ENCODE results near the gene ABLIM2. TPM values are rescaled to one million over a fixed set of nuclear protein-coding genes. Genes with fewer than 3 reads are reported as not detected.

Gene ABLIM2
- total and polyA plus RNA-seq, 2 of the 8 experiments (the other 6 are each of a cell fraction or from before 2014, with no cell fraction given) = 2.8 to 3.0 TPM

DNA sequence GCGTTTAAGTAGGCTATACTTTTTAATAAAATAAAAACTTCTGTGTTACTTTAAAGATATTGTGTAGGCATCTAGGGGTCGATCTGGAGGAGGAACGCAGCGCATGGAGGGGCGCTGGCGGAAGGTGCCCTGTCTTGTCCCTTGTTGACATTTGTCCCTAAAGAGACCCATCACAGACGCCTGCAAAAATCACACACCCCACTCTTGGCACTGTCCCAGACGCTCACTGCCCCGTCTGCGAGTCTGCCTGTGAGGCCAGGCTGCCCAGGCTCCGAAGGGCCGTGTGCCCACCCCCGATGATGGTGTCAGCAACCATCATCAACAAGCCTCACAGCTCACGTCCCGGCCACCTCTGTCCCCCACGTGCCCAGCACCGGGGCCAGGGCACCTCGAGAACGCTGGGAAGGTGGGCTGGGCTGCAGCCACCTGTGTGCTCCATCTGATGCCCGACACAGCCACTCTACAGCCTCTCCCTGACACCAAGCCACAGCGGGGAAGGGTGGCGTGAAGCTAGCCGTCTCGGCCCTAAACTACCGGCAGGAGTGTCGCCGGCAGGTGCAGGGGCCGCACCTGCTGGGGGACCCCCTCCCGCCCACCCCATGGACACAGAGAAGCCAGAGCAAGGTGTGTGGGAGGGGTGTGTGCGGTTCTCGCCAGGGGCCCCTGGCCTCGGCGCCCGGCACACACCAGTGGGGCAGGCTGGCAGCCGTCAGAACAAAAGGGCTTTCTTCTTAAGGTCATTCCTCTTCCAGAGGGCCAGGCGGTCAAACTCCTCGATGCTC lies 192.1 kb downstream of the ABLIM2 start (continued):
- TF ChIP-seq, protein P1, sequence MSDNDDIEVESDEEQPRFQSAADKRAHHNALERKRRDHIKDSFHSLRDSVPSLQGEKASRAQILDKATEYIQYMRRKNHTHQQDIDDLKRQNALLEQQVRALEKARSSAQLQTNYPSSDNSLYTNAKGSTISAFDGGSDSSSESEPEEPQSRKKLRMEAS (IDR thresholded peaks at IDR 0.05) = no peak
- no peak for TF ChIP-seq SP4 (IDR thresholded peaks at IDR 0.05; ENCODE audit: low read length)

Measured in H1 (cell line).